Femur (tissue), 1 donor: ENCODE measurements around the gene GHRHR.

Experiments used
- DNase-seq: peaks from one replicate; pipeline ENCODE4 v3.0.0-alpha.2; 2017

GHRHR gene

DNA sequence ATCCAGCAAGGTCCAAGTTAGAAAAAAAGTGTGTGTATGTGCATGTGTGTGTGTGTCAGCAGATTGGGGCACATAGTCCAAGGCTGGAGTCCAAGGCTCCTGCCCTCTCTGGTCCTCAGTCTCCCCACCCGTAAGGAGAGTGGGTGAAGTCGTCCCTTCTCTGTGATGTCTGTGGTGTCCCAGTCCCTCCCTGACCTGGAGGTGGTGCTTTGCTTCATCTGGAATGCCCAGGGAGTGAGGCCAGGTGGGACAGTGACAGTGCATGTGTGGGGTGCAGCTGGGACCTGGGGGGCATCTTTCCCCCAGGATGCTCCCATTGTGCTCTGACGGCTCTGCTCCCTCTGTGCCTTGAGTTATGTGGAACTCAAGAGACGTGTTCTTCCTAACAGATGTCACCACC is 34.1 kb upstream of the GHRHR start:
- peak; percentile 15 for DNase-seq

DNA sequence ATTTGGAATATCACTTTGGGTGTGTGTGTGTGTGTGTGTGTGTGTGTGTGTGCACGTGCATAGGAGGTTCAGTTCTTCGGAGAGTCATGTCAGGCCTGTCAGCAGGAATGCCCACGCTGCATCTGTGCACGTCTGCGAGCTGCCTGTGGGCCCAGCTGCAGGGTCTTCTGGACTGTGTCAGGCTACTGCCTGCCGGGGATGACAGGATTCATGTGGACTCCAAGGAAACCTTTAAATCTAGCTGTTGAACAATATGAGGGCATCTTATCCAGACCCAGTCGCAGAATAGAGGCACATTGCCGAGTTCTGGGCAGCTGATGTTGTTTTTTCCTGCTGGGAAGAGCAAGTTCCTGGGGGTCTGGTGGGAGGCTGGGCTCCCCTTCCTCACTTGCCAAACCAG is 33.1 kb upstream of the GHRHR start:
- peak; percentile 44 for DNase-seq

DNA sequence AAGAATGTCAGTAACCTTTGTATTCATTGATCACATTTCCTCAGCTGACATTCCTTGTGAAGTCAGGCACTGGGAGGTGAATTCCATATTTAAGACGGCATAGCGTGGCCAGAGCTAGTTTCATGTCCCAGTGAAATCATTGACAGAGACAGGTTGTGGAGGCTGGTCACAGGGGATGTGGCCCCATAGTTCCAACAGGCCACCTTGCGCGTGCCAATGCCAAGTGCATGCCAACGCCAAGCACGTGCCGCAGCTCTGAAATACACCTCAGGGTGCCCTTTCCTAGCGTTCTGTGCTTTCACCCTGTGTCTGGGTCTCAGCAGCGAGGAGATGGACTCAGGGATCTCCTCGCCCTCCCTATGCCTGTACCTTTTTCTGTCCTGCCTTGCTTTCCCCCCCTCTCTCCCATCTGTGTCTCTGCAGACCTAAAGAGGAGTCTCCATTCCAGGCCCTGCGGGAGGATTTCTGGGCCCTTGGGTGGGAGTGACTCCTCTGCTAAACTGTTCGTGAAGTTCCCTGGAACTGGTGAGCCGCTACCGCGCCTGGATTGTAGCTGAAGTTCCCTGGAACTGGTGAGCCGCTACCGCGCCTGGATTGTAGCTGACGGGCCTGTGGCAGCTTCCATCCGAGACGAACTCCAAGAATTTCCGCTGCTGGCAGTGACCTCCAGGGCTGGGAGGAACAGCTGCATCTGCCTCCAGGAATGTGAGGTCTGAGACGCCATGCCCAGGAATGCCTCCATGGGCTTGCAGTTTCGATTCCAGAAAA is 32.4 kb upstream of the GHRHR start:
- peak; percentile 79 for DNase-seq

DNA sequence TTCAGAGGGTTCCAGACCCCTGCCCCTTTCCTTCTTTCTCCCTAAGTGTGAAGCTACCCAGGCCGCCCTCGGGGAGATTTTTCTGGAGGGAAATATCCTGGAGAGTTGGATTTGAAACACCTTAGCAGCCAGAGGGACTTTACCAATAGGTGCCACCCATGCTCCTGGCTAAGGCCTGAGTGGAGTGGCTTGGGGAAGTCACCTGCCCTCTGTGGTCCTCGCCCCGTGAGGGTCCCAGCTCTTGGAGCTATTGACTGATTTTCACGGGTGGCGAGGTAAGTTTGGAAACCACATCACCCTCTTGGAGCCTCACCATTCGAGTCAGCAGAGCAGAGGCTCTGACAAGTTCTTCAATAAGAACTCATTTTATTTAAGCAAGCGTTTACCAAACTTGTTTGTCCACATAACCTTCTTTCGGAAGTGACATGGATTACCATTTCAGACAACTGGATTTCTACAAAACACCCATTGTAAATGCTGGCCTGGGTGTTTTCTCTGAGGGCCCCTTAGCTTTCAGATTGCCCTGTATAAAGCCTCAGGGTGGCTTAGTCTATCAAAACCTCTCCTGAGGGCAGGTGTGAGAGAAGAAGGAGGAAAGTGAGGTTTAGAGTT is 31.7 kb upstream of the GHRHR start:
- no peak for DNase-seq

DNA sequence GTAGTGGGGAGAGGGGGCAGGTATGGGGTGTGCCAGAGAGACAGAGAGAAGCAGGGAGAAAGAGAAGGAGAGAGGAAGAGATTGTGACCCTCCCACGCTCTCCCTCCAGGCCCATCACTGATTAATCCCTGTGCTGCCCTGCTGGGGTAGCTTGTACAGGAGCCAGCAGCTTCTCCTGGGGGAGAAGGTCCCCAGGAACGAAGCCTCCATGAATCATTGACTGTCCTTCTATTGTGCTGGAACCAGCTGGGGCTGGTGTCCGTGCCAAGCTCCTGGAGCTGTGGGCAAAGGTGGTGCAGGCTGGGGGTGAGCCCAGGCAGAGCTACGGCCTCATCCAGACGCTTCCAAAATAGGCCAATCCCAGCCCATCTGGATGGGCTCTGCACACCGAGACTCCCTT is 31.2 kb upstream of the GHRHR start:
- DNase-seq = peak; percentile 14

DNA sequence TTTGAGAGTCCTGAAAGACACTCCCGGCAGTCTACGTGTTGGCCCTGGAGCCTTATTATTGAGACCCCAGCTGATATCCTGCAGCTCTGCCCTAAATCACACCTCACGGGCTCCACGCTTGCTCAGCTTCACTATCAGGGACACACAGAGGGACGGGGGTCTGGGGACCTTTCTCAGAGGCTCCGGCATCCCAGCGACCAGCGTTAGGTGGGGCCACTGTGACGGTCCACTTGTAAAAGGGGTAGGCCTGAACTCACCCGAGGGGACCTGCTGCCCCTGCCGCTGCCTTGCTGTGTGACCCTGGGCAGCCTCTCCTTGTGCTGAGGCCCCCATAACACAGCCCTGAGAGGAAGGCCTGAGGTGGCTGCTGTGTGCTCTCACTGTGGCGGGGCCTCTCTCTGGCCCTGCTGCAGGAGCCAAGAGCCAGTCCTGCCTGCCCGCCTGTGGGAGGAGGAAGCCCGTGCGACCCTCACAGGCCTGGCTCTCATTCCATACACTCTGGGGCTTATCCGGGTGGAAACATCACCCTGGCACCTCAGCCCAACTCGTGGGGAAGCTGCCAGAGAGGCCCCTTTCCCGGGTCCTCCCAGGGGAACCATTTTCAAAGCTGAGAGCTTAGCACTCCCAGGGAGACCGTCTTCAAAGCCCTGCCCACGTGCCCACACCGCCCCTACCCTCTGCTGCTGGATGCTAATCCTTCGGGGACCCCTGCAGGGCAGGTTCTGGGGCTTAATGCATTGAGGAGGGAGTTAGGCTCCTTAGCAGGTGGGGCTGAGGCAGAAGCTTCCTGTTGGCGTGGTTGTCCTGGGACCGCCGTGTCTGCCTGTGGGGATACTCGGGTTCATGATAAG is 30.4 kb upstream of the GHRHR start:
- peak; percentile 17 for DNase-seq

DNA sequence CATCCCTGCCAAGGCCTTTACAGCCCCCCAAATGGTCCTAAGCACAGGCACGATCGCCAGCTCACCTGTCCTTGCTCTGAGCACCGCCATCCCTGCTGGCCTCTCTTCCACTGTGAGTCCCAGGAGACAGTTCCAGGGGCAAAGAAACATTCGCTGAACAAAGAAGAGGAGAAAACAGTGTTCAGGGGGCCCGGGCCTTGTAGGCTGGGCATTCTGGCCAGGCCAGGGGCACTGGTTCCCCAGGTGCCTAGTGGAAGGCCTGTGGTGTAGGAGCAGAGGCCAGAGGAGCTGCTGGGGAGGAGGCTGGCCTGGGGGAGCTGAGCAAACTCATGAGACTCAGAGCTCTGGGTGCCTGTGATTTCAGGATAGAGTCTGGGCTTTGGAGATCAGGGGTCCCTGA is 29.5 kb upstream of the GHRHR start:
- no peak for DNase-seq

DNA sequence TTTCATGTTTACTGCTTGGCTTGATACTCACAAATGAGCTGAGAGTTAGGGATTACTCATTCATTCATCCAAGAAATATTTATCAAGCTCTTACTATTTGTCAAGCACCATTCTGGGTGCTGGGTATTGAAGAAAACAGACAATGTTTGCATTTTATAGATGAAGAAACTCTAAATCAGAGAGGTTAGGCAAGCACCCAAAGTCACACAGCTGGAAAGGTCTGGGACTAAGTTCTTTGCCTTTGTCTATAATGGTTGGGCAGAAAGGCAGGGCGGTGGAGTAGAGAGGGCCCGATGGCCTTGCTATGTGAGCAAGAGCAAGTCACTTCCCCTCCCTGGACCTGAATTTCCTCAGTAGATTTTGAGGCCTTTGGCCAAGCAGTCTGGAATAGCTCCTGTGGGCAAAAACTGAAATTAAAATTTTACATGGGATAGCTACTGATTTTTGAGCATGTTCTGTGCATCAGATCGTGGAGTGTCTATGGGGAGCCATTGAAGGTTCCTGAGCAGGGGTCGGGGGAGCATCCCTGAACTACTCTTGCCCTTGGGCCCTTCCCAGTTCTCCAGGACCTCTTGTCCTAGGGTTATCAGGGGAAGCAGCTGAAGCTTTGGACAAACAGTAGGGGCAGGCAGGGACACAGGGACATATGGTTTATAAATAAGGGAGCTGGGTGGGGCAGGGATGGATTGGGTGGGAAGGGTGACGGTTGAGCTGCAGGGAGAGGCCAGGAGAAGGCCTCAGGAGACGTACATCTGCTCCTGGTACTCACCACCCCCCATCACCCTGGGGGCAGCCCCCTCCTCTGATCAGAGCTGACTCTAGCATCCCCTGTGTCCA is 28.8 kb upstream of the GHRHR start:
- DNase-seq = no peak

DNA sequence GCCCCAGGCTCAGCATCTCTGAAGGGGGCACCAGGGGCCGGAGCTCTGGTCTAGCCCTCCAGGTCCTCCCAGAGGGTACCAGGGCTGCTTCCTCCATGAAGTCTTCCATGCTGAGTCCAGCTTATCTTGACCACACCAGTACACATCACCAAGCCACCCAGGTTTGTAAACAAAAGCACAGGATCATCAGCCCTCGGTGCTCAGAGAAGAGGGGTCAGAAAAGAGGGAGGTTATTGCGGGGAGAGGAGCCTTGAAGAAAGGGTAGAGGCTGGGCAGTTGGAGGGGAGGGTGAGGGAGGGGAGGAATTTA is 28.2 kb upstream of the GHRHR start:
- DNase-seq = no peak

DNA sequence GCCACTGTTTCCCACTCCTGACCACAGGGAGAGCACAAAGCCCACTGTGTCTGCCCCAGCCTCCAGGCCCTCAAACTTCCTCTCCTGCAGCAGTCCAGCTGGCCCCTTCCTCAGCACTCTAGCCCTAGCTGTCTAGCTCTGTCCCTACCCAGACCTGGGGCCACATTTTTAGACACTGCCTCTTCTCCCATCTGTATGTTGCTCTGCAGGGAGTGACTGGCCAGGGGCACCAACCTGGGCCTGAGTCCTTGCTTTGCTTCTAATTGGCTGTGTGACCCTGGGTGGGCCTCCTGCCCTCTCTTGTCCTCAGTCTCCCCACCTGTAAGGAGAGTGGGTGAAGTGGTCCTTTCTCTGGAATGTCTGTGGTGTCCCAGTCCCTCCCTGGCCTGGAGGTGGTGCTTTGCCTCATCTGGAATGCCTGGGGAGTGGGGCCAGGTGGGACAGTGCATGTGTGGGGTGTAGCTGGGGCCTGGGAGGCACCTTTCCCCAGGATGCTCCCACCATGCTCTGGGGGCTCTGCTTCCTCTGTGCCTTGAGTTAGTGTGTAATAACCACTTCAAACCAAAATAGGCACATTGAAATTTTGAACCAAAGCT is 27.0 kb upstream of the GHRHR start:
- no peak for DNase-seq

DNA sequence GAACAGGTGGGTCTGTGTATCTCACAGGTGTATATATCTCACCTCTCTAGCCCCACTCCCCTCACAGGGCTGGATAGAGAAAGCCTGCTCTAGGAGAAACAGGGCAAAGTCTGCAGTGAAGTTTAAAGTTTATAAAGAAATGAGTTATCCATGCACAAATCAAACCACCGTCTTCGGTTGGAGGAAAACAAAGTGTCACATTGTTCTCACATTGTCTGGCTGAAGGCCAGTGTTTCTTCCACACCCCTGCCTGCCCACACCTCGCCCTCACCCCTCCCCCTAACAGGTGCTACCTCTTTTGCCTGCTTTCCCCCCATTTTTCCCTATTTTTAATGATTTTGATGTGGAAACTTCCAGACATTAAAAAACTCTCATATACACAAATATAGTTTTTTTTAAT is 26.3 kb upstream of the GHRHR start:
- no peak for DNase-seq

DNA sequence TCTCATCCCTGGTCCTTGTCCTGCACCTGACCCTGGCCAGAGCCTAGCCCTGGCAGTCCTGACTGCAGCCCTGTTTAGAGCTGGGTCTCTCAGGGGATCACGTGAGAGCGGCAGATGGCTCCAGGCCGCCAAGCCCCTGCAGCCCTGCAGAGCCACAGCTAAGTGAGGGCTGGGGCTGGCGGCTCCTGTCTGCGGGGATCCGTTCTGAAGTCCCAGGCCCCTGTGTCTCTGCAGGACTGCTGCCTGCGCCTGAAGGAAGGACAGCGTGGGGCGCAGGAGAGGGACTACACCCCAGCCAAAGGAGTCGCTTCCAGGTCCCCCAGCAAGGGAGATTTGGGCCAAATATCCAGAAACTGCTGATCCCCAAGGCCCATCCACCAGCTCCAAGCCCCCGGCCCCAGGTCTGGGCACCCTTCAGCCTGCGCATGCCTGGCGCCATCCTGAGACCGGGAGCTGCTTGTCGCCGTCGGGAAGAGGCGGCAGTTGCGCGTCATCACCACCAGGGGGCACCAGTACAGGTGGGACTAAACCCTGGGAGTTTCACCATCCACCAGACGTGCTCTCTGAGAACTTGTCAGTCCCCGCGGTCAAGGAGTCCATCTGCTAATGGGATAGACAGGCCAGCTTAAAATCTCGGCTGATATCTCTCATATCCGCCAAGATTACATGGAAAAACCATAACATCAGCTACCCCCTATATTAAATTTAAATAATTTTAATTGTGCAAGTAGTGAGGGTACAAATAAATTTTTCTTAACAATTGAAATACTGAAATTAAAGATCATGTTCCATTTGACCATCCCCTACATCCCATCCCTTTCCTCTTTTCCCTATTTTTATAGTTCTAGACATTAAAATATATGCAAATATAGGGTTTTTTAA is 25.1 kb upstream of the GHRHR start:
- DNase-seq = peak; percentile 84

DNA sequence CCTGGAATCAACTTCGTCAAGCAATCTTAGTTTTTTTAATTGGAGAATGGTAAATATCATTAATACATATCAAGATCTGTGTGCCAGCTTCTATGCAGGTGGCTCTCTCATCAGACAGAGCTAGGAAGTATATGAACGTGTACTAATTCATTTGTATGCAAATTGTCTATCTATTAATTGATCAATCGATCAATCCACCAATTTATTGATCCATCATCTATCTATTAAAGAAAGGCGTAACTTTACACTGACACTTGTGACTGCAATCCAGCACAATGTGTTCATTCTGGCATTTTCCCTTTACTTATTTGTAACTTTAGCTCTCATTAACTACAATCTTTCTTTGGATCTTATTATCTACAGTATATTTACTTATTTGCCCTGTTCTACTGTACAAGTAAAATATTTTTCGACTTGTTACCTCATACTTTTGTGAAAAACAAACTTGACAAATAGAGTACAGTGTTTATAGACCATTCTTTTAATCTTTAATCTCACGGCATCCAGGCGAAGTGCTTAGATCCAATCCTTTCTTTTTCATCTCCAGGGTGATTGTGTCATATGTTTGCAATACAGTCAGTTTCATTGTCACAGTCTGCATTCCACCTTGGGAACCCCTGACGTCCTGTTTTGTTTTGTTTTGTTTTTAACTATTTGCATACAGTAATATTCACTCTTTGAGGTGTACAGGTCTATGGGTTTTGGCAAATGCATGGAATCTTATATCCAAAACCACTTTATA is 22.0 kb upstream of the GHRHR start:
- DNase-seq = no peak

DNA sequence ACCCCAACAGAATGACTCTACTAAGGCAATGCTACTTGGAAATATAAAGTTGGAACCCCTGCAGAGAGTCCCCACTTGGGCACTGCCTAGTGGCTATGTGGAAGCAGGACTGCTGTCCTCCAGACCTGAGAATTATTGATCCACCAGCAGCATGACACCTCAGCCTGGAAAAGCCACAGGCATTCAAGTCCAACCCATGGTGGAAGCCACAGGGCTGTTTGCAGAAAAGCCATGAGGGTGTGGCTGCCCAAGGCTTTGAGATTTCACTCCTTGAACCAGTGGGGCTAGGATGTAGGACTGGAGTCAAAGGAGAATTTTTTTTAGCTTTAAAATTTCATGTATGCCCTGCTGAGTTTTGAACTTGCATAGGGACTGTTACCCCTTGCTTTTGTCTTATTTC is 13.6 kb upstream of the GHRHR start:
- no peak for DNase-seq

DNA sequence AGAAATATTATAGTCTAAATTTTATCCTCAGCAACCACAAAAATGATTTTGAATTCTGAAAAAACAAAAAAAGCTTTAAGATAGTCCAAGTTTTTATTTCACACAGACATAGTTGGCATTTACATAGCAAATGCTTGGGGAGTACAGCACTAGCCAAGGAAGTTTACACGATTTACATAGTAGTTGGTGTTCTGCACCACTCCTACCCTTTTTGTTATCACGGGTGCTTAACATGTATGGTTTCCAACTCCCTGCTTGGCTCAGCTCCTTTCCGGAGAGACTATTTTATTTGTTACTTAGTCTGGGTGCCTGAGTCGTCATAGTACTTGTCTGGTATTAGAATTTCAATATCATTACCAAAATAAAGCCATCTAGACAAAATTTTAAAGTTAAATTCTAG is 8.8 kb upstream of the GHRHR start:
- DNase-seq = no peak

DNA sequence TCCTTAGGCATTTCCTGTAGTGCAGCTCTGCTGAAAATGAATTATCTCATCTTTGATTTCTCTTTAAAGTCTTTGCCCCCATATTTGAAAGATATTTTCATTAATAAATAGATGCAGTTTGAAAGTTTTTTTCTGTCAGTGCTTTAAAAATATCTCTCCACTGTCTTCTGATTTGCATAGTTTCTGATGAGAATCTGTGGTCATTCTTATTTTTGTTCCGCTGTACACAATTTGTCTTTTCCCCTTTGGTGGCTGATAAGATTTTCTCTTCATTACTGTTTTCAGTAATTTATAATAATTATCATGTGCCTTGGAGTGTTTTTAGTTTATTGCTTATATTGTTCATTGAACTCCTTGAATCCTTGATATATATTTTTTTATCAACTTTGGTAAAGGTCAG is 7.0 kb upstream of the GHRHR start:
- DNase-seq = no peak

DNA sequence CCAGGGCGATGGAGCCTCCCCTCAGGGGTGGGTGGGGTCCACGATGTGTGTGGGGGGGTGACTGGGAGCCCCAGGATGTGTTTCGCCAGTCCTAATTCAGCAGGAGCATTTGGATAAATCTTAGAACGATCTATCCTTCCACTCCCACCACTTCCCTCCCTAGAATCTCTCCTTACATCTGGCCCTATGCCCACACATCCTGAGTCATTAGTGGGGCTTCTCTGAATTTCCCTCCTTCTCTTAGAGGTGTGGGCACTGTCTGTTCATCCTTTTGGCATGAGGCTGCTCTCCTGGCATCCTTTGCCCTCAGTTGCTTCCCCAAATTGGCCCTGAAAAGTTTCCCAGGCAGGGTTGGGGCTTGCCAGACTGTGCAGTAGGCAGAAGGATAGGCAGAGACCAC is 1.6 kb downstream of the GHRHR start:
- DNase-seq = no peak

DNA sequence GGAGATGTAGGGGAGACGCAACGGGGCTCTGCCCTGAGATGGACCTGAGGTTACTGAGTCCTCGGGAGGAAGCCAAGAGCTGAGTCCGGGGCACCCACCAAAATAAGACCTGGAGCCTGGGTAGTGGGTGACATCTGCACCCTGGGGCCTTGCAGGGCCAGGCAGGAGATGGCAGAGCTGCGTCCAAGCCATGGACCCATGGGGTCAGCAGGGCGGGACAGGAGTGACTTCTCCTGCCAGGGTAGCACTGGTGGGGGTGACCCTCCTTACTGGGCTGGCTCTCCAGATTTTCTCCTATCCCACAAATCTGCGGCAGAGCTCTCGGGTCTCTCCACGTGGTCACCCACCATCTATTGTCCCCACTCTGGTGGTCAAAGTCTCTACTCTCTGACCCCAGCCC is 2.1 kb downstream of the GHRHR start:
- DNase-seq = no peak

DNA sequence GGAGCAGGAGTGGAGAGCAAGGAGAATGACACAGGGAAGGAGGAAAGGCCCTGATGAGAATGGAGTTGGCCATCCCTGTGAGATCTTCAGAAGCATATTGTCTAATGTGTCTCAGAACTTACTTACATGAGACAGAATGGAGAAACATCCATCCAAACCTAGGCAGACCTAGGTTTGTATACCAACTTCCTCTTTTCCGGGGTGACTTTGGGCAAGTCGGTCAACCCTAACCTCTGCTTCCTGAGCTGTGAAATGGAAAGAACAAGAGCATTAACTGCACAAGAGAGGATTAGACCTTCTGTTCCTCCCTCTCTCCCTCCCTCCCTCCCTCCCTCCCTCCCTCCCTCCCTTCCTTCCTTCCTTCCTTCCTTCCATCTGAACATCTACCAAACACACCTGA is 4.5 kb downstream of the GHRHR start:
- DNase-seq = no peak

DNA sequence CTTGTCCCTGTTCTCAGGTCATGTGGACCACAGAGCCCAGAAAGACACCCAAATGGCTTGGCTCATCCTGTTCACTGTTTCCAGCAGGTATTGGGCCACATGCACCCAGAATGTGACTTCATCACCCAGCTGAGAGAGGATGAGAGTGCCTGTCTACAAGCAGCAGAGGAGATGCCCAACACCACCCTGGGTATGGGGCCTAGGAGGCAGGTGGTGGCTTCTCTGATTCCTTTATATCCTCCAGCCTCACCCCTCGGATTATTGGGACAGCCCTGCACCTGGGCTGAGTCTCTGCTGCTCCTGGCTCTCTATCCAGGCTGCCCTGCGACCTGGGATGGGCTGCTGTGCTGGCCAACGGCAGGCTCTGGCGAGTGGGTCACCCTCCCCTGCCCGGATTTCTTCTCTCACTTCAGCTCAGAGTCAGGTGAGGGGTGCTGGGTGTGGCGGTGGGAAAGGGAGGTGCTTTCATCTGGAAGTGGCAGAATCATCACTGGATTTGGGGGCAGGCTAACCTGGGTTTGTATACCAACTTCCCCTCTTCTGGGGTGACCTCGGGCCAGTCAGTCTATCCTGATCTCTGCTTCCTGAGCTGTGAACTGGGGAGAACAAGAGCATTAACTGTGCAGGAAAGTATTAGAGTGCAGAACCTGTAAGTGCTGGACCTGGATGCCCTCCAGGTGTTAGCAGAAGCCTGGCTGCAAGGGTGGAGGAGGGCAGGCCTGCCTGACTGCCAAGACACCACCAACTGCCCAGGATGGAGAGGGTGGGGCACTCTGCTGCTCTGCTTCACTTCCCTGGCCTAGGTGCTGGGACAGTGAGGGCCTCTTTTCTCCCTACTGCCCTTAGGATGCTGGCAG is 5.2 kb downstream of the GHRHR start:
- no peak for DNase-seq
